GM13976 (cell line): ENCODE measurements around the gene IMMP2L.

Source experiments
- DNase-seq: peaks from one replicate; pipeline ENCODE4 v3.0.0; 2012; ENCODE audit warnings: low spot score
- in situ Hi-C: fragments of 300-500 bp; cut with MboI; formaldehyde crosslinking; loops from one replicate; pipeline ENCODE4 v1.12.0; 2022; ENCODE audit warnings: low sequenced_read_pairs, mixed read lengths, inconsistent platforms; ENCODE audit not compliant: unreplicated experiment
- TF ChIP-seq, protein P1 (sequence below): IDR thresholded peaks from 2 replicates; pipeline ENCODE4 v1.5.1; 2012; ENCODE audit warnings: borderline replicate concordance, mild to moderate bottlenecking; ENCODE audit not compliant: insufficient read depth; ENCODE audit errors: extremely low read depth, missing control alignments, control extremely low read depth

Gene IMMP2L

DNA sequence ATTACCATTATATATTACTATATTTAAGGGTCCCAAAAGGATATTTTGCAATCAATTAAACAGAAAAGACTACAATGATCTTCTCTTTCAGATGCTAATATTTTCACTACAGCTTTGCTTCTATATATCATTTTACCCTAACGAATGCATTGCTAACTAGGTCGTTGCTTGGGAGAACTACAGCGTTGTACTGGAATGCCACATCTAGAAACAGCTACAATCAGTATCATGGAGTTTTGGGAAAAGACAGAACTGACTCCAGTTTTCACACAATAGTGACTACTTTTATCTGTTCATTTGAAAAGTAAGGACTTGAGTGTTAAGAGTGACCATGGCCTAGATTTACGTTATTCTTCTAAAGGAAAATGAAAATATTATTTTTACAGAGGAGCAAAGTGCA lies 432.9 kb downstream of the IMMP2L start:
- no peak for DNase-seq
- TF ChIP-seq, protein P1, sequence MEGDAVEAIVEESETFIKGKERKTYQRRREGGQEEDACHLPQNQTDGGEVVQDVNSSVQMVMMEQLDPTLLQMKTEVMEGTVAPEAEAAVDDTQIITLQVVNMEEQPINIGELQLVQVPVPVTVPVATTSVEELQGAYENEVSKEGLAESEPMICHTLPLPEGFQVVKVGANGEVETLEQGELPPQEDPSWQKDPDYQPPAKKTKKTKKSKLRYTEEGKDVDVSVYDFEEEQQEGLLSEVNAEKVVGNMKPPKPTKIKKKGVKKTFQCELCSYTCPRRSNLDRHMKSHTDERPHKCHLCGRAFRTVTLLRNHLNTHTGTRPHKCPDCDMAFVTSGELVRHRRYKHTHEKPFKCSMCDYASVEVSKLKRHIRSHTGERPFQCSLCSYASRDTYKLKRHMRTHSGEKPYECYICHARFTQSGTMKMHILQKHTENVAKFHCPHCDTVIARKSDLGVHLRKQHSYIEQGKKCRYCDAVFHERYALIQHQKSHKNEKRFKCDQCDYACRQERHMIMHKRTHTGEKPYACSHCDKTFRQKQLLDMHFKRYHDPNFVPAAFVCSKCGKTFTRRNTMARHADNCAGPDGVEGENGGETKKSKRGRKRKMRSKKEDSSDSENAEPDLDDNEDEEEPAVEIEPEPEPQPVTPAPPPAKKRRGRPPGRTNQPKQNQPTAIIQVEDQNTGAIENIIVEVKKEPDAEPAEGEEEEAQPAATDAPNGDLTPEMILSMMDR: no peak
- in situ Hi-C loops: no loop called here

GRCh38 chr7:111126987-111127386 lies 435.3 kb downstream of the IMMP2L start:
- in situ Hi-C loops: no loop called here
- TF ChIP-seq, protein P1: no peak
- no peak for DNase-seq

DNA sequence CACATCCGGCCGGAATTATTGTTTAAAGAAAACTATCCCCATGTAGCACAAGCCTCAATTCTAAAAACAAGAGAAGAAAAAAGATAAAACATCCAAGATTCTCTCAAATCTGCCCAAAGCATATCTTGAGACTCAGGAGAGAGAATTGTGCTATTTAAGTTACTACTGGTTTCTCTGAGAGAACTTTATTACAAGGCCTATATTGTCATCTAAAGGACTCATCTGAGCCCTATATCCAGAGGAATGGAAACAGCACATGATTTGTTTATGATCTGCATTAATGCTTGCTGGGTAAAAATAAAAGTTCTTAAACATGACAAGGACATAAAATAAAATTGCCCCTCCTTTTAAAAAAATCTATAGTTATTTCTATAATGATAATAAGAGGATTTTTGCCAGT lies 446.3 kb downstream of the IMMP2L start:
- in situ Hi-C loops: no loop called here
- no peak for DNase-seq
- TF ChIP-seq, protein P1: no peak

DNA sequence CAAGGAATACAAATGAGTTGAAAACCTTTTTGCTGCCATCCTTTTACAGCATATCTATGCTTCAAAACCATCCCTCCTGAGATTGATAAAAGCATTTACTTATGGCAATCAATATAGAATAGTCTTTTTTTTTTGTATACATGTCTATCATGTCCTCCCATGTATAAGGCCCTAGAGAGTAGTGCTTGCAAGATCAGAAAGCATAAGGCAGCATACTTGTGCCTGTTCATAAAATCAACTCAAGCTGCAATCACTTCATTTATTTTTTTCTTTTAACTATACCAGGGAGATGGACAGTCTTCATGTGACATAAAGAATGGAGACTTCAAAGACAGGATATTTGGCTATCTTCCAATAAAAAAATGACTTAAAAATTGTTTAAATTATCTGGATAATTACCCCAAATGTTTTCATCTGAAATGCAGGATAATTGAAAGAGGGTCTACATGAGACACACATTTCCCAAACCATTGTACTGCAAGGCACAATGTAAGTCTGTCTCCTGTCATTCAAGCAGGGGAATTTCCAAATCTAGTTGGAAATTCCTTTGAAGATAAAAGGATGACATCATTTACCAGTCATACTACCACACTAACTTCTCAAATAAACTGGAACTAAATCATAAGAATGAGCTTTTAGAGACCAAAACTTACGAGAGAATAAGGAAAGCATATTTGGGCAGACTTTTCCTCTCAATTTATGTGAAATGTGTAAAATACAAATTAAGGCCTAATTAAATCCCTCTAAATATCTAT lies 448.9 kb downstream of the IMMP2L start:
- in situ Hi-C loops: no loop called here
- peak; percentile 11 for DNase-seq
- TF ChIP-seq, protein P1: no peak

GRCh38 chr7:111112439-111112838 lies 449.9 kb downstream of the IMMP2L start:
- TF ChIP-seq, protein P1: no peak
- in situ Hi-C loops: no loop called here
- no peak for DNase-seq

DNA sequence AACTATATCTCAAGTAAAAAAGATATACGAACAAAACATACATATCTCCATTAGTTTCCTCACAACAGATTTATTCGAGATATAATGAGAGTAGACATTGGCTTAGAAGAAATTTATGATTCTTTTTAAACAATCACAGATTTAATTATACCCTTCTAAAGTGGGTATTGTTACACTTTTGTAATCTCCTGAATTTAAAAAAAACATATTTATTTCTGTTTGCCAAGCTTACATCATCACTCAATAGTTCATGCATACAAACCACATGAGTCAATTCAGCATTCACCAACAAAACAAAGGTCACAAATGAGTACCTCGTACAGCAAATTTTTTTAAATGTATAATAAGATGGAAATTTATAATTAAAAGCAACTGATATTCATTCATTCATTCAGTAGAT lies 453.8 kb downstream of the IMMP2L start:
- TF ChIP-seq, protein P1: no peak

More for the DNA sequence above, 453.8 kb downstream of the IMMP2L start:
- in situ Hi-C loops: no loop called here
- DNase-seq: no peak
